GM12878 (cell line): ENCODE data around the gene TRDMT1. TPM values are rescaled to one million over a fixed set of nuclear protein-coding genes. Genes with fewer than 3 reads are reported as not detected.
A peak's percentile ranks its signal among the peaks of the same experiment; 100 is the strongest.

Source experiments
- BACH1 ChIP-seq: fragments of 450-650 bp; IDR thresholded peaks from 2 replicates; pipeline ENCODE4 v1.6.1; 2017; ENCODE audit warnings: mild to moderate bottlenecking, borderline replicate concordance
- BRCA1 ChIP-seq: IDR thresholded peaks from 2 replicates; pipeline ENCODE4 v1.6.1; 2011; ENCODE audit warnings: low read depth, low read length, improper control_type of control experiment
- CEBPB ChIP-seq, 2 experiments: fragments of 150-350 bp in 1 of 2; IDR thresholded peaks; 2 replicates each; pipeline ENCODE4 v1.6.1; 2012 to 2014; ENCODE audit warnings: low read depth in 2 of 2, low read length in 2 of 2, borderline replicate concordance in 1 of 2, inconsistent platforms in 1 of 2
- ETV6 ChIP-seq, 2 experiments: fragments of 450-650 bp in 1 of 2; IDR thresholded peaks in 1 of 2; conservative IDR thresholded peaks in 1 of 2; 2 replicates each; pipeline ENCODE4 v1.6.1; 2014; ENCODE audit warnings: antibody characterized with exemption in 1 of 2, borderline replicate concordance in 1 of 2, low read depth in 1 of 2, mild to moderate bottlenecking in 1 of 2, moderate library complexity in 1 of 2
- HCFC1 ChIP-seq: fragments of 150-350 bp; IDR thresholded peaks from 2 replicates; pipeline ENCODE4 v1.6.1; 2014; ENCODE audit warnings: low read length
- HDGF ChIP-seq: fragments of 450-650 bp; IDR thresholded peaks from 2 replicates; pipeline ENCODE4 v1.6.1; 2016; ENCODE audit warnings: antibody characterized with exemption
- JUND ChIP-seq: IDR thresholded peaks from 2 replicates; pipeline ENCODE4 v1.6.1; 2012; ENCODE audit warnings: low read depth, mild to moderate bottlenecking, low read length, improper control_type of control experiment, moderate library complexity
- KLF5 ChIP-seq: fragments of 450-650 bp; IDR thresholded peaks from 2 replicates; pipeline ENCODE4 v1.6.1; 2014; ENCODE audit warnings: mild to moderate bottlenecking; ENCODE audit not compliant: partially characterized antibody
- LARP7 ChIP-seq: fragments of 450-650 bp; IDR thresholded peaks from 2 replicates; pipeline ENCODE4 v1.6.1; 2017; ENCODE audit warnings: mild to moderate bottlenecking
- MEF2A ChIP-seq: IDR thresholded peaks from 2 replicates; pipeline ENCODE4 v1.6.1; 2011; ENCODE audit warnings: low read depth, mild to moderate bottlenecking, low read length, moderate library complexity; ENCODE audit not compliant: insufficient read depth
- MTA3 ChIP-seq: IDR thresholded peaks from 2 replicates; pipeline ENCODE4 v1.6.1; 2012; ENCODE audit warnings: low read length, inconsistent platforms, borderline replicate concordance
- RFX5 ChIP-seq: IDR thresholded peaks from 2 replicates; pipeline ENCODE4 v1.6.1; 2011; ENCODE audit warnings: low read depth, low read length, improper control_type of control experiment
- SMAD5 ChIP-seq: IDR thresholded peaks from 2 replicates; pipeline ENCODE4 v1.6.1; 2016; ENCODE audit warnings: antibody characterized with exemption, low read depth
- SREBF1 ChIP-seq: IDR thresholded peaks from 2 replicates; pipeline ENCODE4 v1.6.1; 2012; ENCODE audit warnings: mild to moderate bottlenecking, low read length
- SUPT20H ChIP-seq: IDR thresholded peaks from 2 replicates; pipeline ENCODE4 v1.6.1; 2011; ENCODE audit warnings: low read depth, mild to moderate bottlenecking, low read length, moderate library complexity, borderline replicate concordance; ENCODE audit not compliant: control insufficient read depth
- TAF1 ChIP-seq: IDR thresholded peaks from 2 replicates; pipeline ENCODE4 v1.6.1; 2011; ENCODE audit warnings: mild to moderate bottlenecking, low read depth, low read length, borderline replicate concordance
- TBL1XR1 ChIP-seq: IDR thresholded peaks from 2 replicates; pipeline ENCODE4 v1.6.1; 2012; ENCODE audit warnings: low read depth, low read length, improper control_type of control experiment
- polyA plus RNA-seq, 11 experiments: library from polyadenylated mRNA; depleted of rRNA in 4 of 11; unstranded in 6 of 11; stranded (reverse) in 5 of 11; fragments of >200 nt; fragmentation: Nextera tagmentation in 4 of 11; fragmentation: Illumina TruSeq in 1 of 11; extraction: Ambion mirVana in 4 of 11; extraction: Trizol in 1 of 11; gene quantifications; 1 replicate in 1 of 11; 2 replicates in 10 of 11; pipeline versions ENCODE4 v1.2.1 to v1.2.3, GENCODE V29; 2011 to 2016; ENCODE audit warnings: inconsistent platforms in 2 of 11, missing spikeins in 2 of 11, low read depth in 1 of 11
- total RNA-seq, 4 experiments: library from RNA; depleted of rRNA in 3 of 4; stranded (reverse); fragments of >200 nt in 3 of 4; fragmentation: Illumina TruSeq in 1 of 4; extraction: Trizol in 1 of 4; gene quantifications; 2 replicates each; pipeline versions ENCODE4 v1.2.1 to v1.2.3, GENCODE V29; 2013 to 2021
- TF ChIP-seq, protein P1 (sequence below): fragments of 450-650 bp; IDR thresholded peaks from 2 replicates; pipeline ENCODE4 v1.6.1; 2017; ENCODE audit warnings: mild to moderate bottlenecking, low read depth, inconsistent platforms; ENCODE audit not compliant: poor library complexity, severe bottlenecking
- TF ChIP-seq, protein P2 (sequence below): fragments of 150-350 bp; IDR thresholded peaks from 2 replicates; pipeline ENCODE4 v1.6.1; 2014; ENCODE audit warnings: mild to moderate bottlenecking, low read depth, low read length
- TF ChIP-seq, protein P3 (sequence below): fragments of 450-650 bp; IDR thresholded peaks from 2 replicates; pipeline ENCODE4 v1.6.1; 2014; ENCODE audit warnings: mild to moderate bottlenecking
- TF ChIP-seq, protein P4 (sequence below): IDR thresholded peaks from 2 replicates; pipeline ENCODE4 v1.6.1; 2011; ENCODE audit warnings: mild to moderate bottlenecking, low read depth, low read length, moderate library complexity; ENCODE audit not compliant: insufficient replicate concordance
- TF ChIP-seq, protein P5 (sequence below): IDR thresholded peaks from 2 replicates; pipeline ENCODE4 v1.6.1; 2012; ENCODE audit warnings: low read depth, low read length, improper control_type of control experiment
- TF ChIP-seq, protein P6 (sequence below): IDR thresholded peaks from 2 replicates; pipeline ENCODE4 v1.6.1; 2012; ENCODE audit warnings: low read depth, low read length, improper control_type of control experiment

TRDMT1 gene
- total and polyA plus RNA-seq, 10 of the 15 experiments (the other 5 are each of a cell fraction or from before 2014, with no cell fraction given), result 2.3 to 9.7 (median 4.6) TPM

DNA sequence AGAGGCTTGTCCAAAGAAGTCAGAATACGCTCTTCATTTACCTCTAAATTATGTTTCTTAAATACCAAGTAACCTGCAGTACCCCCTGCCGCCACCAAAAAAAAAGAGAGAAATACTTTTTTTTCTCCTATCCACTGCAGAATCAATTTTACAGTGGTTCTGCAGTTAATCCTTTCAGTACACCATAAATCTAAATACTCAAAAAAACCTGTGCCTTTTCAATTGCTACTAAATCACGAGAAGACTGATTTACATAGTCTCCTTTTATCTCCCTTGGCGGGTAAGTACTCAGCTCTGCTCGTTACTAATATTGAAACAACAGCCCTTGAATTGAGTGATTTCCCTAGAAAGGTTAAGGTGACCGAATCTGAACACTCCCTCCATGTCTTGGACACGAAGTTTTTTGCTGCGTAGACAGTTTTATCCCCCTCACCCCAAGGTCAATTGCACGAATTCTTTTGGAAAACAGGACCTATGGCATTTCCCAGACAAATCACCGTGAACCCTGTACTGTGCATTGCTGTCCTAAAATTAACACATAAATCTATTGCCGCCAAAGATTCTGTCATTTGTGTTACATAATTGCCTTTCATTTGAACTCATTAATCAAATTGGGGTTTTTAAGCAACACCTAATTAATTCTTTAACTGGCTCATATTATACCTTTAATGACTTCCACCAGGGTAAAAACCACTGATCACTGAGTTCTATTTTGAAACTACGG lies 26.1 kb upstream of the TRDMT1 start (continued):
- TF ChIP-seq, protein P1, sequence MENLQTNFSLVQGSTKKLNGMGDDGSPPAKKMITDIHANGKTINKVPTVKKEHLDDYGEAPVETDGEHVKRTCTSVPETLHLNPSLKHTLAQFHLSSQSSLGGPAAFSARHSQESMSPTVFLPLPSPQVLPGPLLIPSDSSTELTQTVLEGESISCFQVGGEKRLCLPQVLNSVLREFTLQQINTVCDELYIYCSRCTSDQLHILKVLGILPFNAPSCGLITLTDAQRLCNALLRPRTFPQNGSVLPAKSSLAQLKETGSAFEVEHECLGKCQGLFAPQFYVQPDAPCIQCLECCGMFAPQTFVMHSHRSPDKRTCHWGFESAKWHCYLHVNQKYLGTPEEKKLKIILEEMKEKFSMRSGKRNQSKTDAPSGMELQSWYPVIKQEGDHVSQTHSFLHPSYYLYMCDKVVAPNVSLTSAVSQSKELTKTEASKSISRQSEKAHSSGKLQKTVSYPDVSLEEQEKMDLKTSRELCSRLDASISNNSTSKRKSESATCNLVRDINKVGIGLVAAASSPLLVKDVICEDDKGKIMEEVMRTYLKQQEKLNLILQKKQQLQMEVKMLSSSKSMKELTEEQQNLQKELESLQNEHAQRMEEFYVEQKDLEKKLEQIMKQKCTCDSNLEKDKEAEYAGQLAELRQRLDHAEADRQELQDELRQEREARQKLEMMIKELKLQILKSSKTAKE, result peak; percentile 78
- TF ChIP-seq MTA3 (no peak), SUPT20H (no peak), SMAD5 (no peak), CEBPB (IDR thresholded peaks at IDR 0.05; ENCODE audit: borderline replicate concordance in 1 of 2, low read depth in 2 of 2, low read length in 2 of 2) (no peak), BACH1 (no peak), RFX5 (no peak), TBL1XR1 (no peak), ETV6 (conservative IDR thresholded peaks at IDR 0.05 in 1 of 2, IDR thresholded peaks at IDR 0.05 in 1 of 2; ENCODE audit: borderline replicate concordance in 1 of 2, low read depth in 1 of 2) (peak in 1 of 2 experiments; percentile 28; a peak in 2 of 4 replicates), LARP7 (no peak), HDGF (no peak), TAF1 (no peak), SREBF1 (no peak), HCFC1 (no peak), BRCA1 (no peak), MEF2A (no peak), JUND (peak; percentile 43; the same call in 1 of the 2 replicates), KLF5 (no peak)
- TF ChIP-seq, protein P2, sequence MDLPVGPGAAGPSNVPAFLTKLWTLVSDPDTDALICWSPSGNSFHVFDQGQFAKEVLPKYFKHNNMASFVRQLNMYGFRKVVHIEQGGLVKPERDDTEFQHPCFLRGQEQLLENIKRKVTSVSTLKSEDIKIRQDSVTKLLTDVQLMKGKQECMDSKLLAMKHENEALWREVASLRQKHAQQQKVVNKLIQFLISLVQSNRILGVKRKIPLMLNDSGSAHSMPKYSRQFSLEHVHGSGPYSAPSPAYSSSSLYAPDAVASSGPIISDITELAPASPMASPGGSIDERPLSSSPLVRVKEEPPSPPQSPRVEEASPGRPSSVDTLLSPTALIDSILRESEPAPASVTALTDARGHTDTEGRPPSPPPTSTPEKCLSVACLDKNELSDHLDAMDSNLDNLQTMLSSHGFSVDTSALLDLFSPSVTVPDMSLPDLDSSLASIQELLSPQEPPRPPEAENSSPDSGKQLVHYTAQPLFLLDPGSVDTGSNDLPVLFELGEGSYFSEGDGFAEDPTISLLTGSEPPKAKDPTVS, result no peak
- TF ChIP-seq, protein P3, sequence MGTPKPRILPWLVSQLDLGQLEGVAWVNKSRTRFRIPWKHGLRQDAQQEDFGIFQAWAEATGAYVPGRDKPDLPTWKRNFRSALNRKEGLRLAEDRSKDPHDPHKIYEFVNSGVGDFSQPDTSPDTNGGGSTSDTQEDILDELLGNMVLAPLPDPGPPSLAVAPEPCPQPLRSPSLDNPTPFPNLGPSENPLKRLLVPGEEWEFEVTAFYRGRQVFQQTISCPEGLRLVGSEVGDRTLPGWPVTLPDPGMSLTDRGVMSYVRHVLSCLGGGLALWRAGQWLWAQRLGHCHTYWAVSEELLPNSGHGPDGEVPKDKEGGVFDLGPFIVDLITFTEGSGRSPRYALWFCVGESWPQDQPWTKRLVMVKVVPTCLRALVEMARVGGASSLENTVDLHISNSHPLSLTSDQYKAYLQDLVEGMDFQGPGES, result no peak
- TF ChIP-seq, protein P4, sequence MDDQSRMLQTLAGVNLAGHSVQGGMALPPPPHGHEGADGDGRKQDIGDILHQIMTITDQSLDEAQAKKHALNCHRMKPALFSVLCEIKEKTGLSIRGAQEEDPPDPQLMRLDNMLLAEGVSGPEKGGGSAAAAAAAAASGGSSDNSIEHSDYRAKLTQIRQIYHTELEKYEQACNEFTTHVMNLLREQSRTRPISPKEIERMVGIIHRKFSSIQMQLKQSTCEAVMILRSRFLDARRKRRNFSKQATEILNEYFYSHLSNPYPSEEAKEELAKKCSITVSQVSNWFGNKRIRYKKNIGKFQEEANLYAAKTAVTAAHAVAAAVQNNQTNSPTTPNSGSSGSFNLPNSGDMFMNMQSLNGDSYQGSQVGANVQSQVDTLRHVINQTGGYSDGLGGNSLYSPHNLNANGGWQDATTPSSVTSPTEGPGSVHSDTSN, result no peak
- TF ChIP-seq, protein P5, sequence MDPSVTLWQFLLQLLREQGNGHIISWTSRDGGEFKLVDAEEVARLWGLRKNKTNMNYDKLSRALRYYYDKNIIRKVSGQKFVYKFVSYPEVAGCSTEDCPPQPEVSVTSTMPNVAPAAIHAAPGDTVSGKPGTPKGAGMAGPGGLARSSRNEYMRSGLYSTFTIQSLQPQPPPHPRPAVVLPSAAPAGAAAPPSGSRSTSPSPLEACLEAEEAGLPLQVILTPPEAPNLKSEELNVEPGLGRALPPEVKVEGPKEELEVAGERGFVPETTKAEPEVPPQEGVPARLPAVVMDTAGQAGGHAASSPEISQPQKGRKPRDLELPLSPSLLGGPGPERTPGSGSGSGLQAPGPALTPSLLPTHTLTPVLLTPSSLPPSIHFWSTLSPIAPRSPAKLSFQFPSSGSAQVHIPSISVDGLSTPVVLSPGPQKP, result no peak
- TF ChIP-seq, protein P6, sequence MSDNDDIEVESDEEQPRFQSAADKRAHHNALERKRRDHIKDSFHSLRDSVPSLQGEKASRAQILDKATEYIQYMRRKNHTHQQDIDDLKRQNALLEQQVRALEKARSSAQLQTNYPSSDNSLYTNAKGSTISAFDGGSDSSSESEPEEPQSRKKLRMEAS, result no peak
